Ishikawa (cell line): Measurements from ENCODE around the gene CACNA1C.

Experiments used
- CREB1 ChIP-seq: IDR thresholded peaks from 2 replicates; pipeline ENCODE4 v1.6.1; 2012; ENCODE audit warnings: low read depth
- EP300 ChIP-seq: IDR thresholded peaks from 2 replicates; pipeline ENCODE4 v1.6.1; 2012; ENCODE audit warnings: borderline replicate concordance
- NFIC ChIP-seq: IDR thresholded peaks from 2 replicates; pipeline ENCODE4 v1.6.1; 2012
- RAD21 ChIP-seq: IDR thresholded peaks from 2 replicates; pipeline ENCODE4 v1.6.1; 2012; ENCODE audit warnings: low read depth
- TAF1 ChIP-seq: IDR thresholded peaks from 2 replicates; pipeline ENCODE4 v1.6.1; 2012; ENCODE audit warnings: low read depth, mild to moderate bottlenecking

DNA sequence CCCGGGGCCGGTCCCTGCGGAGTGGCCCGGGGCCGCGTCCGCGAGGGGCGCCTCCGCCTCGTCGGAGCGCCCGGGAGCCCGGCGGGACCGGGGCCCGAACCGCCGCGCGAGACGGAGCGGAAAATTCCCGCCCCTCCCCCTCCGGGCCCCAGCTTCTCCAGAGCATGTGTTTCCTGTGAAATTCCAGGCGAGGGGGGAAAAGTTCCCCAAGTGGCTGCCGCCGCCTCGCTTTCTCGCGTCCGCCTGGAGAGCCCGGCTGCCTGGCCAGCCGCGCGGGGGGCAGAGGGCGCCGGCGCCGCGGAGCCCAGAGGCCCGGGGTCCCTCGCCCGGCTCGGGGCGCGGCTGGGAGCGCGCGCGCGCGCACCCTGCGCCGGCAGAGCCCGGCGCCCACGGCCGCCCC, 904 bp downstream of the CACNA1C start:
- no peak for TF ChIP-seq NFIC
- no peak for TF ChIP-seq EP300
- TF ChIP-seq CREB1, result no peak
- no peak for TF ChIP-seq TAF1
- no peak for TF ChIP-seq RAD21
